Measurements from ENCODE around the gene KIT. TPM values are rescaled to one million over a fixed set of nuclear protein-coding genes. Genes with fewer than 3 reads are reported as not detected.

The KIT gene
- total and polyA plus RNA-seq, 2 donors (not counting 1 experiment from before 2014, with no cell fraction given) = 0.01 TPM; not detected in 1

DNA sequence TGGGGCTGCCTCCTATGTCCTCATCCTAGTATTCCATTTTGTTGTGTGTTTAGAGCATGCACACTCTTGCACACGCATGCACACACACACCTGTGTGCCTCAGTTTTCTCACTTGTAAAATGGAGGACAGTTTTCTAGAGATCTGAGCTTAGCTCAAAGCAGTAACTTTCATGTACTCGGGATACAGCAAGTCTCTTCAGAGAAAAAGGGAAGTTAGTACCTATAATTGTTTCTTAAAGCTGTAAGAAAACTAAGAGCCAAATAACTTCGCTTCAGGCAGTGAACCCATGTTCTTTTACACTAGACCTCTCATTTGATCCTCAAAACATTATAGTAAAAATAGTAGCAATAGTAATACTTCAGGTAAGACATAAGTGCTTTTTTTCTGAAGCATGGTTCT, 49.6 kb downstream of the KIT start:
- H2AFZ ChIP-seq (ENCODE audit: insufficient read depth, low read depth, low read length, poor library complexity, severe bottlenecking) = no peak overlapping the region
- no peak overlapping the region for H3K27ac Mint-ChIP-seq
- POLR2A ChIA-PET = no interaction called here
- H3K4me3 Mint-ChIP-seq = no peak overlapping the region
- intact Hi-C loops (cut with micrococcal nuclease) = no loop called here
- no peaks in the 10 kb centered on the region for H3K9me3 ChIP-seq (ENCODE audit: control extremely low read depth in 1 of 3, control insufficient read depth in 2 of 3, insufficient read depth in 1 of 3, low read length in 2 of 3)
- no peaks in the 10 kb centered on the region for H3K4me1 Mint-ChIP-seq
- CTCF ChIA-PET = no interaction called here
- no peak overlapping the region for H3K9ac ChIP-seq (ENCODE audit: low read length)
- no peaks in the 10 kb centered on the region for H3K36me3 ChIP-seq (replicated peaks in 1 of 2; ENCODE audit: control extremely low read depth in 1 of 2, control insufficient read depth in 1 of 2, extremely low read depth in 1 of 2, insufficient read depth in 2 of 2, low read length in 1 of 2)
- DNase-seq = no peak
- no peaks in the 10 kb centered on the region for H3K9me3 Mint-ChIP-seq (ENCODE audit: insufficient read depth)
- no peaks in the 10 kb centered on the region for H3K4me1 ChIP-seq (ENCODE audit: control insufficient read depth in 2 of 2, insufficient read depth in 2 of 2, low read length in 2 of 2)
- ATAC-seq (ENCODE audit: low read depth) = no peak
- H3K4me2 ChIP-seq (replicated peaks; ENCODE audit: low read depth, low read length, poor library complexity, severe bottlenecking) = no peak overlapping the region
- TF ChIP-seq EZH2 (IDR thresholded peaks at IDR 0.05; ENCODE audit: borderline replicate concordance, insufficient read depth, low read depth, low read length, poor library complexity, severe bottlenecking) = no peak
- TF ChIP-seq, protein P1, sequence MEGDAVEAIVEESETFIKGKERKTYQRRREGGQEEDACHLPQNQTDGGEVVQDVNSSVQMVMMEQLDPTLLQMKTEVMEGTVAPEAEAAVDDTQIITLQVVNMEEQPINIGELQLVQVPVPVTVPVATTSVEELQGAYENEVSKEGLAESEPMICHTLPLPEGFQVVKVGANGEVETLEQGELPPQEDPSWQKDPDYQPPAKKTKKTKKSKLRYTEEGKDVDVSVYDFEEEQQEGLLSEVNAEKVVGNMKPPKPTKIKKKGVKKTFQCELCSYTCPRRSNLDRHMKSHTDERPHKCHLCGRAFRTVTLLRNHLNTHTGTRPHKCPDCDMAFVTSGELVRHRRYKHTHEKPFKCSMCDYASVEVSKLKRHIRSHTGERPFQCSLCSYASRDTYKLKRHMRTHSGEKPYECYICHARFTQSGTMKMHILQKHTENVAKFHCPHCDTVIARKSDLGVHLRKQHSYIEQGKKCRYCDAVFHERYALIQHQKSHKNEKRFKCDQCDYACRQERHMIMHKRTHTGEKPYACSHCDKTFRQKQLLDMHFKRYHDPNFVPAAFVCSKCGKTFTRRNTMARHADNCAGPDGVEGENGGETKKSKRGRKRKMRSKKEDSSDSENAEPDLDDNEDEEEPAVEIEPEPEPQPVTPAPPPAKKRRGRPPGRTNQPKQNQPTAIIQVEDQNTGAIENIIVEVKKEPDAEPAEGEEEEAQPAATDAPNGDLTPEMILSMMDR (IDR thresholded peaks at IDR 0.05) = no peak
- peaks cover 0 to 3% (median 0%) of the 10 kb centered on the region in 4 experiments for H3K27me3 ChIP-seq (replicated peaks in 1 of 4; ENCODE audit: control extremely low read depth in 1 of 4, control insufficient read depth in 3 of 4, insufficient read depth in 4 of 4, low read length in 3 of 4)
- no peaks in the 10 kb centered on the region for H3K79me2 ChIP-seq (ENCODE audit: control insufficient read depth, insufficient read depth, low read length)
- peaks cover 17% of the 10 kb centered on the region for H3K27me3 Mint-ChIP-seq
- no peak overlapping the region for H3K4me3 ChIP-seq (ENCODE audit: control extremely low read depth in 1 of 5, extremely low read depth in 1 of 5, insufficient read depth in 1 of 5, low read depth in 2 of 5, low read length in 4 of 5)
- WGBS (ENCODE audit: insufficient coverage) = no CpG with 5 or more reads among the region's 3 CpGs
- no peak overlapping the region for H3K27ac ChIP-seq (ENCODE audit: low read length in 2 of 2)
- H4K20me1 ChIP-seq (ENCODE audit: control insufficient read depth, insufficient read depth, low read length, poor library complexity, severe bottlenecking) = no peaks in the 10 kb centered on the region

DNA sequence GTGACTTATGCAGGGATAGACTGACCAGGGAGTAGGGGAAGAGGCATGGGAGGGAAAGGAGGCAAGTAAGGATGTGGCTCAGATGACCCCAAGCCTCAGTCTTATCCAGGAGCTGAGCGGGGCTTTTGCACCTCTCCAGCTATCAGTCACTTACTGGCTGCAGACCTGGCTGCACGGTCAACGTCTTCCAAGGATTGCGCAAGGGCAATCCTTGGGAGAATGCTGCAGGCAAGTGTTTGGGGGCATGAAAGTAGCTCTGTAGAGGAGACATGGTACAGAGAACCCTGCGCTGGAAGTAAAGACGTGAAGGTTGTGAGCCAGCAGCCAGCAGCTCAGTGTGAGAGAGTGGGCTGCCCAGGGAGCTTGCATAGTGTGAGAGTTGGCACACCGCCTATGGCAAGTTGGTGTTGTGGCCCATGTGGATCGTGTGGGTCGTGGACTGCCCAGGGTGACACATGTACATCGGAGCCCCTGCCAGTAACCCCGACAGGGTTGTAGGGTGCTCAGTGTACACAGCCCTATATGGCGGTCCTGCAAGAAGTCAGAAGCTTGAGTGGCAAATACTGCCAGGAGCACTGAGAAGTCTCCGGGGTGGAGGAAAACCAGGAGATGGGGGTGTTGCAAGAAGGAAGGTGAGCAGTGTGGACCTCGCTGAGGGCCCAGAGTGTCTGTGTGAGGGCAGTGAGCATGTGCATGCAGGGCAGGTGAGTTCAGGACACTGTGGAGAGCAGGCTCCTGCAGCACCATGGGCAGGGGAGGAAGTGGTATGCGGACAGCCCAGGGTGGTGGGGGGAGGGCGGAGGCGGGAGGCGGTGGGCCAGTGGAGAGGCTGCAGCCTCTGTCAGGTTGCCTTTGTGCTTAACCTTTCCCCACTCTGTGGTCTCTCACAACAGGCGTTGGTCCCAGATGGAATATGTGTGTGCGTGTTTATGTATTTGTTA, 50.9 kb downstream of the KIT start:
- no peak overlapping the region for H3K4me3 Mint-ChIP-seq
- CTCF ChIA-PET = no interaction called here
- DNase-seq = no peak

More for the DNA sequence above, 50.9 kb downstream of the KIT start:
- no peaks in the 10 kb centered on the region for H3K79me2 ChIP-seq (ENCODE audit: control insufficient read depth, insufficient read depth, low read length)
- no peaks in the 10 kb centered on the region for H3K4me1 ChIP-seq (ENCODE audit: control insufficient read depth in 2 of 2, insufficient read depth in 2 of 2, low read length in 2 of 2)
- no peak for TF ChIP-seq EZH2 (IDR thresholded peaks at IDR 0.05; ENCODE audit: borderline replicate concordance, insufficient read depth, low read depth, low read length, poor library complexity, severe bottlenecking)
- TF ChIP-seq, protein P1 (IDR thresholded peaks at IDR 0.05) = no peak
- no peaks in the 10 kb centered on the region for H3K9me3 ChIP-seq (ENCODE audit: control extremely low read depth in 1 of 3, control insufficient read depth in 2 of 3, insufficient read depth in 1 of 3, low read length in 2 of 3)
- no peak overlapping the region for H3K4me2 ChIP-seq (replicated peaks; ENCODE audit: low read depth, low read length, poor library complexity, severe bottlenecking)
- ATAC-seq (ENCODE audit: low read depth) = no peak
- Mint-ChIP-seq H3K9me3 (ENCODE audit: insufficient read depth) (no peaks in the 10 kb centered on the region), H3K4me1 (no peaks in the 10 kb centered on the region), H3K27ac (no peak overlapping the region), H3K27me3 (peaks cover 17% of the 10 kb centered on the region)
- intact Hi-C loops (cut with micrococcal nuclease) = no loop called here
- H3K27ac ChIP-seq (ENCODE audit: low read length in 2 of 2) = no peak overlapping the region
- POLR2A ChIA-PET = no interaction called here
- H3K9ac ChIP-seq (ENCODE audit: low read length) = no peak overlapping the region
- no peaks in the 10 kb centered on the region for H3K36me3 ChIP-seq (replicated peaks in 1 of 2; ENCODE audit: control extremely low read depth in 1 of 2, control insufficient read depth in 1 of 2, extremely low read depth in 1 of 2, insufficient read depth in 2 of 2, low read length in 1 of 2)
- no peaks in the 10 kb centered on the region for H4K20me1 ChIP-seq (ENCODE audit: control insufficient read depth, insufficient read depth, low read length, poor library complexity, severe bottlenecking)
- no peak overlapping the region for H3K4me3 ChIP-seq (ENCODE audit: control extremely low read depth in 1 of 5, extremely low read depth in 1 of 5, insufficient read depth in 1 of 5, low read depth in 2 of 5, low read length in 4 of 5)
- no peak overlapping the region for H2AFZ ChIP-seq (ENCODE audit: insufficient read depth, low read depth, low read length, poor library complexity, severe bottlenecking)
- peaks cover 0 to 3% (median 0%) of the 10 kb centered on the region in 4 experiments for H3K27me3 ChIP-seq (replicated peaks in 1 of 4; ENCODE audit: control extremely low read depth in 1 of 4, control insufficient read depth in 3 of 4, insufficient read depth in 4 of 4, low read length in 3 of 4)
- 87% methylated on average over 14 of the region's 20 CpGs for WGBS (ENCODE audit: insufficient coverage)
